Ishikawa (cell line): ENCODE data around the gene HMMR.
A peak's percentile ranks its signal among the peaks of the same experiment; 100 is the strongest.

Experiments
- CREB1 ChIP-seq: IDR thresholded peaks from 2 replicates; pipeline ENCODE4 v1.6.1; 2012; ENCODE audit warnings: low read depth
- EGR1 ChIP-seq: IDR thresholded peaks from 2 replicates; pipeline ENCODE4 v1.6.1; 2012
- EP300 ChIP-seq: IDR thresholded peaks from 2 replicates; pipeline ENCODE4 v1.6.1; 2012; ENCODE audit warnings: borderline replicate concordance
- FOXM1 ChIP-seq: IDR thresholded peaks from 2 replicates; pipeline ENCODE4 v1.6.1; 2012; ENCODE audit warnings: low read depth, borderline replicate concordance
- NFIC ChIP-seq: IDR thresholded peaks from 2 replicates; pipeline ENCODE4 v1.6.1; 2012
- RAD21 ChIP-seq: IDR thresholded peaks from 2 replicates; pipeline ENCODE4 v1.6.1; 2012; ENCODE audit warnings: low read depth
- TAF1 ChIP-seq: IDR thresholded peaks from 2 replicates; pipeline ENCODE4 v1.6.1; 2012; ENCODE audit warnings: low read depth, mild to moderate bottlenecking
- TCF12 ChIP-seq: IDR thresholded peaks from 2 replicates; pipeline ENCODE4 v1.6.1; 2012; ENCODE audit warnings: low read depth
- TEAD4 ChIP-seq: IDR thresholded peaks from 2 replicates; pipeline ENCODE4 v1.6.1; 2012
- YY1 ChIP-seq: IDR thresholded peaks from 2 replicates; pipeline ENCODE4 v1.6.1; 2012; ENCODE audit warnings: low read depth
- ZBTB7A ChIP-seq: IDR thresholded peaks from 2 replicates; pipeline ENCODE4 v1.6.1; 2012; ENCODE audit warnings: low read depth
- TF ChIP-seq, protein P1 (sequence below): IDR thresholded peaks from 2 replicates; pipeline ENCODE4 v1.6.1; 2012
- TF ChIP-seq, protein P2 (sequence below): IDR thresholded peaks from 2 replicates; pipeline ENCODE4 v1.6.1; 2012; ENCODE audit warnings: low read depth, mild to moderate bottlenecking
- TF ChIP-seq, protein P3 (sequence below): IDR thresholded peaks from 2 replicates; pipeline ENCODE4 v1.6.1; 2012

The HMMR gene

DNA sequence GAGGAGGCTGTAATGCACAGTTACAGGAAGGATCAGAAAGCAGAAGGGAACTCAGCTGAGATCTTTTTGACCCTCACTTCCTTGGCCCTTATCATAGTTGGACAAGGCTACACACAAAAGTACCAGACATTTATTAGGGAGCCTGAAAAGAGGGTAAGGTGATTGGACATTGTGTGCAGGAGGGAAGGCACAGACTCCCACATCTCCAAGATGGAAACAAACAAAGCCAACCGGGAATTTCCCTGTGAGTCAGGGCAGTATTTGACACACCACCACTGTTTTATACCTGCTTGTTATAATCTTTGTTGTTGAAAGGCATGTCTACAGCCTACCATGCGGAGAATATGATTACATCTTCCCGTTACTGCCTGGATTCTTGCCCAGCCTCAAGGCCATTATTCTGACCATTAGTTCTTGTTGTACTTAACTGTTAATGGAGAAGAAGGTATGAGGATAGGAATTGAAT is 26.0 kb upstream of the HMMR start:
- TF ChIP-seq NFIC (no peak), TEAD4 (no peak), FOXM1 (no peak), YY1 (no peak)

DNA sequence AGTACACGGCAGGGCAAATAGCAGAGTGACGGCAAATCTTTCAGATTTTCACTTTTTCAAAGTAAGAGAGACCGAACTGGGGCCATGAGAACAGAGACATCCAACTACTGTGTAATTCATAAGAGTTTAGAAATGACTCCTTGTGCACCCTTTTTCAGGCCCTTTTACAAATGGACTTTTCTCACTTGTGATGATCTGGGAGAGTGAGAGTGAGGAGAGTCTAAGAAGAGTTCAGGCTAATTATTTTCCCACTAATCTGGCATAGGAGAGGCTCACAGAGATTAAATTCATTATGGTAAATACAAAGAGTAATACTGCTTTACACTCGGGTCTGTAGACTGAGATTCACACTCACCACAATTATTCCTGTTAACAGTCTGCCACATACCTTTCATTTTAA is 23.9 kb upstream of the HMMR start:
- TF ChIP-seq EGR1 (no peak), TCF12 (no peak), EP300 (no peak), TEAD4 (no peak)
- TF ChIP-seq, protein P1, sequence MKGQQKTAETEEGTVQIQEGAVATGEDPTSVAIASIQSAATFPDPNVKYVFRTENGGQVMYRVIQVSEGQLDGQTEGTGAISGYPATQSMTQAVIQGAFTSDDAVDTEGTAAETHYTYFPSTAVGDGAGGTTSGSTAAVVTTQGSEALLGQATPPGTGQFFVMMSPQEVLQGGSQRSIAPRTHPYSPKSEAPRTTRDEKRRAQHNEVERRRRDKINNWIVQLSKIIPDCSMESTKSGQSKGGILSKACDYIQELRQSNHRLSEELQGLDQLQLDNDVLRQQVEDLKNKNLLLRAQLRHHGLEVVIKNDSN = no peak
- TF ChIP-seq, protein P2, sequence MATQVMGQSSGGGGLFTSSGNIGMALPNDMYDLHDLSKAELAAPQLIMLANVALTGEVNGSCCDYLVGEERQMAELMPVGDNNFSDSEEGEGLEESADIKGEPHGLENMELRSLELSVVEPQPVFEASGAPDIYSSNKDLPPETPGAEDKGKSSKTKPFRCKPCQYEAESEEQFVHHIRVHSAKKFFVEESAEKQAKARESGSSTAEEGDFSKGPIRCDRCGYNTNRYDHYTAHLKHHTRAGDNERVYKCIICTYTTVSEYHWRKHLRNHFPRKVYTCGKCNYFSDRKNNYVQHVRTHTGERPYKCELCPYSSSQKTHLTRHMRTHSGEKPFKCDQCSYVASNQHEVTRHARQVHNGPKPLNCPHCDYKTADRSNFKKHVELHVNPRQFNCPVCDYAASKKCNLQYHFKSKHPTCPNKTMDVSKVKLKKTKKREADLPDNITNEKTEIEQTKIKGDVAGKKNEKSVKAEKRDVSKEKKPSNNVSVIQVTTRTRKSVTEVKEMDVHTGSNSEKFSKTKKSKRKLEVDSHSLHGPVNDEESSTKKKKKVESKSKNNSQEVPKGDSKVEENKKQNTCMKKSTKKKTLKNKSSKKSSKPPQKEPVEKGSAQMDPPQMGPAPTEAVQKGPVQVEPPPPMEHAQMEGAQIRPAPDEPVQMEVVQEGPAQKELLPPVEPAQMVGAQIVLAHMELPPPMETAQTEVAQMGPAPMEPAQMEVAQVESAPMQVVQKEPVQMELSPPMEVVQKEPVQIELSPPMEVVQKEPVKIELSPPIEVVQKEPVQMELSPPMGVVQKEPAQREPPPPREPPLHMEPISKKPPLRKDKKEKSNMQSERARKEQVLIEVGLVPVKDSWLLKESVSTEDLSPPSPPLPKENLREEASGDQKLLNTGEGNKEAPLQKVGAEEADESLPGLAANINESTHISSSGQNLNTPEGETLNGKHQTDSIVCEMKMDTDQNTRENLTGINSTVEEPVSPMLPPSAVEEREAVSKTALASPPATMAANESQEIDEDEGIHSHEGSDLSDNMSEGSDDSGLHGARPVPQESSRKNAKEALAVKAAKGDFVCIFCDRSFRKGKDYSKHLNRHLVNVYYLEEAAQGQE = no peak

DNA sequence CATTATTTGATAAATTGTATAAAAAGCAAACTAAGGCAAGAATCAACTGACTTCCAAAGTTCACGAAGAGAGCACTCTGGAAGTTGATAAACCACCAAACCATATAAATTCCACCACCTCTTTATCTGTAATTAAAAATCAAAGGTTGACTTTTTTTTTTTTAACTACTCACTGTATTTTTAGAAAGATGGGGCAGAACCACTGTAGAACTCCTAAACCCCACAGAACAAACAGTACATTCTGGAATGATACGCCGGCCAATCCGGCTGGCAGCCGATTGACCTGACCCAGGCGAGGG is 23.5 kb upstream of the HMMR start:
- TF ChIP-seq RAD21 (no peak), EP300 (no peak), CREB1 (no peak)
- TF ChIP-seq, protein P3, sequence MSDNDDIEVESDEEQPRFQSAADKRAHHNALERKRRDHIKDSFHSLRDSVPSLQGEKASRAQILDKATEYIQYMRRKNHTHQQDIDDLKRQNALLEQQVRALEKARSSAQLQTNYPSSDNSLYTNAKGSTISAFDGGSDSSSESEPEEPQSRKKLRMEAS = no peak
- TF ChIP-seq, protein P1 = no peak
- TF ChIP-seq, protein P2 = no peak

DNA sequence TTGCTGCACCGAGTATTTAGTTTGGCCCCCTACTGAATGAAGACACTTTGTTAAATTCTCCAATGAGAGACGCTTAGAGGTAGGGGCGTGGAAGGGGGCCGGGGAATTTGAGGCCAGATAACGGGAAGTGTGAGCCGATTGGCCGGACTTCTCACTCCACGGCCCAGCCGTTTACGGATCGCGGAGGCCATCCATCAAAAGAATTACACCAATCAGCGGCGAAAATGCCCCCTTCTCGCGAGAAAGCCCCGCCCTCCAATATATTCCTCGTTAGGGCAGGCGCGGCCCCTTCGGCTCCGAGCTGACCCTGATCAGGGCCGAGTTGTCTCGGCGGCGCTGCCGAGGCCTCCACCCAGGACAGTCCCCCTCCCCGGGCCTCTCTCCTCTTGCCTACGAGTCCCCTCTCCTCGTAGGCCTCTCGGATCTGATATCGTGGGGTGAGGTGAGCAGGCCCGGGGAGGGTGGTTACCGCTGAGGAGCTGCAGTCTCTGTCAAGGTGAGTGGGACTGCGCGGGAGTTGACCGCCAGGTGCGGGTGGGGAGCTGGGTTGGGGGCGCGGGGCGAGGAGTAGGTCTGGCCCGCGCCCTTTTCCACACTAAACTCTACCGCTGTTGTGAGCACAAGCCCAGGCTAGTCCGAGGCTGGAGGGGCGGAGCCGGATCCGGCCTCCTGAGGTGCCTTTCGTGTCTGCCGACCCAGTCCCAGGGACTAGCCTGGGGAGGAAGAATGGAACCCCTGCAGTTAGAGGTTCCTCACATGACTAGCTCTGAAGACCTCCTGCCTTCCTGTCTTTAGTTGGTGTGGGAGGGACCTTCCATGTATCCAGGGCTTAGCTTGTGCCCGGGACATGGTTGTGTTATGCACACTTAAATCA is 22.9 kb upstream of the HMMR start, which contains the start of gene CCNG1:
Gene CCNG1, plus strand, starts transcription at position 287 of the 874 bp plus-strand sequence. CDS start 1,662 bp downstream, outside the sequence.
- TF ChIP-seq NFIC = peak; percentile 30; the same call in 1 of the 2 replicates
- TF ChIP-seq, protein P2 = no peak
- TF ChIP-seq, protein P3 = peak; percentile 33
- TF ChIP-seq FOXM1 = peak; percentile 16; the same call in 1 of the 2 replicates
- TF ChIP-seq TAF1 = peak; percentile 91
- TF ChIP-seq EP300 = peak; percentile 75
- TF ChIP-seq YY1 = no peak
- TF ChIP-seq, protein P1 = peak; percentile 82
- TF ChIP-seq TCF12 = peak; percentile 63
- no peak; the same call in 1 of the 2 replicates for TF ChIP-seq ZBTB7A
